DMS79 treated with DMSO at 0.1 percent for 48 hours (cell line): ENCODE data around the gene GNL2.
"Not testable (repeated sequence)": the region's sequence is repeated elsewhere in the genome, so short reads cannot be mapped to it uniquely, and the experiment has no call there.

ENCODE experiments used
- DNase-seq: peaks from one replicate; lab custom pipeline; 2025; lab: John Stamatoyannopoulos, UW

Gene GNL2

DNA sequence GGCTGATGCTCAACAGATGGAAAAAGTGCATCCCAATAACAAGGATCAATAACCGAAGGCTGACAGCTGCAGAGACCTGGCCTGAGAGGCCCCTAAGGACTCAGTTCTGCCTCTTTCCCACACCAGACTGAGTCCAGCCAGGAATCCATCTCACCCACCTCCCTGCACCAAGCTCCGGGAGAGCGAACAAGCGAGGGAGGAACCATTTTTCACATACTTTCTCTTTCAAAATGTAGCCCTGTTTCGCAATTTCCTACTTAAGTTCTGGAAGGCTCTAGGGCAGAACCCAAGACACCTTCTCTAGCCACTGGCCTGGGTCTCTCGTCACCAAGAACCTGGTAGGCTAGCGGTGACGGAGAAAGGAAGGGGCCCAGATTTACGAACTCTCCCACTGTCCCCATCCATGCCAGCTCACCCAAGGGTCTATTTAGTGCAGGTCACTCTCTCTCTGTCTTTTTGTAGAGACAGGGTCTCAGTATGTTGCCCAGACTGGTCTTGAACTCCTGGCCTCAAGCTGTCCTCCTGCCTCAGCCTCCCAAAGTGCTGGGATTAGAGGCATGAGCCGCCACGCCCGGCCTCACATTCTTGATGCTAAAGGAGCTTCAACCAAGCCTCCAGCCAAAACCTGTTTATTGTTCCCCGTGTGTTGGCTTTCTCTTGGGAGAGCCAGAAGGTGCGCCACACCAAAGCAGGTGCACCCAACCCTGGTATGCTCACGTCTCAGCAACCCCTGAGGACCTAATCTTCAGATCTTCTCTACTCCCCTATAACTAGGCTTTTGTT is 10.9 kb upstream of the GNL2 start:
- no peak for DNase-seq

DNA sequence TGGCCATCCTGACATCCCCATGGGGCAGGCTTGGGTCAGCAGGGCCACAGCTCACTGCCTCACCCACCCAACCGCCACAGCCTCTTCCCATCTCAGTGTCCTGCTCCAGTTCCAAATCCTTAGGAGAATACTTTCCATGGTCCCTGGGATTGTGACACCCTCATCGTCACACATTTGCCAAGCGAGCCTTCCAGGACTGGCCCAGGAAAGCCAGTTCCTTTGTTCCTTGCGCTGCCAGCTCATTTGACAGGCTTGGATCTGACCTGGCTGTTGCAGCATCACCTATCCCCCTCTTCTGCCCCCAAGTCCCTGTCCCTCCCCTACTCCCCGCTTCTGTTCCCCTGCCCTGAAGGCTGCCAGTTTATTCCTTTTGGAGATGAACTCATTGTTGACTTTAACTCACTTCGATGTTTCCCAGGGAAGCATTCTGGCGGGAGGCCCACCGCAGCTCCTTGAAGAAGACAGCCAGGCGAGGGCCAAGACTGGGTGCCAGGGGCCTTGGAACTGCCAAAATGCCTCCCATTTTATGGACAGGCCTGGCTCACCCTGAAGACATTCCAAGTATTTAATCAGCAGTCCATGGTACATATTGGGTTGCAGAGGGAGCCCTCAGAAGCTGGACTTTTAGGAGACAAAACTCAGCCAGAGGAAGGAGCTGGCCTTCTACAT is 10.2 kb upstream of the GNL2 start:
- DNase-seq: no peak

DNA sequence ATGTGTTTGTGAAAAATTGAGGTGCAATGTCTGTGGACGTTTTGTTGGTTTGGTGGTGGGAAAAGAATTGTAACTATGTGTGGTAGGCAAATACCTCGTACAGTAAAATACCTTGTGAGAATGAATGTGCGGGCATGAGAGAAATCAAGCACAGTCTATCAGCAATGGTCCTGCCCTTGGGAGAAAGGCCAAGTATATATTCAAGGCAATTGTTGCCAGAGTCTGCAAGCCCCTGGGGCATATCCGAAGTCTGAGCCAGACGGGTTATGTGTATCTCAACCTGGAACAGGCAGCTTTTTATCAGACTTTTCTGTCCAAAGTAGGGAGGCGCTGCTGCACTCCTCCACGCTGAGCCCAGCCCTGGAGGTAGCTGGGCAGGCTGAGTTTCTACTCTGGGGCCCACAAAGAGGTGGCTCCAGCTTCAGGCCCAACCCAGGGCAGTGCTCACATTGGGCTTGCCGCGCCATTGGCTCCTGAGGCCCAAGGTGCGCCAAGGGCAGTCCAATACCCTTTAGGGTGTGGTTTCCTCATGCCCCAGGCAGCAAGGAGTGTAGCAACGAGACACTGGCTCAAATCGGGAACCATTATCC is 9.4 kb upstream of the GNL2 start:
- no peak for DNase-seq

DNA sequence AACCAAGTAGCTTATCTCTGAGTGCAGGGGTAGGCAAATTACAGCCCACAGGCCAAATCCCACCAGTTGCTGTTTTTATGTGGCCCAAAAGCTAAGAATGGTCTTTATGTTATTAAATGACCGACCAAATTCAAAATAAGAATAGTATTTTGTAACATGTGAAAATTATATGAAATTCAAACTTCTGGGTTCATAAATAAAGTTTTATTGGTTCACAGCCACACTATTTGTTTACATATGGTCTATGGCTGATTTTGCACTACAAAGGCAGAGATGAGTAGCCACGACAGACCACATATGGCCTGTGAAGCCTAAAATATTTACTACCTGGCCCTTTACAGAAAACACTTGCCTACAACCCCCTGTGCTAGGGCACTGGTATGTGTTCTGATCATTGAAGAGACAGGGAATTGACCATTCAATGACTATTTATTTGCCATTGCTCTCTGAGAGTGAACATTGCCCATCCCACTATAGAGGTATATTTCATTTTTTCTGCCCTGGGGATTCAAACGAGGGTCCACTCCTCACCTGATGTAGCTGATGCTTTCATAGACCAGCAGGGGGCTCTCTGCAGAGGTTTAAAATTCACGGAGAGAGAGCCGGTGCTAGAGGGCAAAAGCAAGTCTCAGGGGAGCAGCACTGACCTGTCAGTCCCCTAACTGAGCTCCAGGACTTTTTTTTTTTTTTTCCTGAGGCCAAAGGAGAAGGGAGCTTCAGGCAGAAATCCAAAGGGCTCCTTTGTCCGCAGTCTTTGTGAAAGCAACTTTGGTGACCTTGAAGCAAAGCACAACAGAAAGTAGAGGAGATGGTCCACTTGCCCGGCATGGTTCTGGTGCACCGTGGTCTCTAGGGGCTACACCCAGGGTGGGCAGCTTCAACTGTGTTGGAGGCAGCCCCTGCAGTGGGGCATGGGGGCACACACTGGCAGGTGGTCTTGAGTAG is 7.3 kb upstream of the GNL2 start:
- DNase-seq: peak; percentile 27

- DNase-seq: no peak
Observed at GRCh38 chr1:37601441-37601840, 5.7 kb upstream of the GNL2 start.

DNA sequence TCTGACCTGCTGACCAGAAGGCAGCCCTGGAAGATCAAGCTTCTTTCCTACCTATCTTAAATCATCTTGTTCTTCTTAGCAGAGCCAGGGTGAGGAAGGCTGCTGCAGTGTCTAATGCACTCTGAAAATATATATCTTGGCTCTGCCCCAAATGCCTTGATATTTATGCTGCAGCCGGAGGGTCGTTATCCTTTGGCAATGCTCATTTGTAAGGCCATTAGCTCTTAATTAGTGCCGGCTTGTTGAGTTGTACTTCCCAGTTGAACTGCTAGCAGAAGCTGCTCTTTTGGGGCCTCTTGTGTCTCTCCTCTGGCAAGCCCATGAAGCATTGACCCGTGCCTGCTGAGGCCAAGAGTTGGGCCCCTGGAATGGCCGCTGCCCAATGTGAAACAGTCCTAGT is 4.2 kb upstream of the GNL2 start:
- peak; percentile 78 for DNase-seq

DNA sequence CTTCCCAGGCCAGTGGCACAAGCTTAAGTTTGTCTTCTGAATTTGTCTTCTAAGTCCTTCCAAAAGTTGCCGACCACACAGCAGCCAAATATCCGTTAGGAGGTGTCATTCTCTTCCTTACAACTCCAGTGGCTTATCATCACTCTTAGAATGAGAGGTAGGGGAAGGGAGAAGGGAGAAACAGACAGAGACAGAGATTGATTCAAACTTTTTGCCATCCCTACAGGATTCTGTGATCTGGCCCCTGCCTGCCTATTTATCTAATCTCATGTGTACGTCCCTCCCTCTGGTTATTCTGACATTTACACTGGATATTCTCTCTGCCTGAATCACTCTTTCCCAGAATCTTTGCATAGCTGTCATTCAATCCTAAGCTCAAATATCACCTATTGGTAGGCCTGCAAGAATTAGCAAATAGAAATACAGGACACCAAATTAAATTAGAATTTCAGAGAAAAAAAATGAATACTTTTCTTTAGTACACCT is 488 bp upstream of the GNL2 start:
- no peak for DNase-seq

GRCh38 chr1:37593726-37594125 is 2.0 kb downstream of the GNL2 start:
- DNase-seq: no peak

GRCh38 chr1:37588939-37589338 is 6.8 kb downstream of the GNL2 start:
- DNase-seq: no peak

GRCh38 chr1:37584544-37584943 is 11.2 kb downstream of the GNL2 start:
- DNase-seq: not testable (repeated sequence)

DNA sequence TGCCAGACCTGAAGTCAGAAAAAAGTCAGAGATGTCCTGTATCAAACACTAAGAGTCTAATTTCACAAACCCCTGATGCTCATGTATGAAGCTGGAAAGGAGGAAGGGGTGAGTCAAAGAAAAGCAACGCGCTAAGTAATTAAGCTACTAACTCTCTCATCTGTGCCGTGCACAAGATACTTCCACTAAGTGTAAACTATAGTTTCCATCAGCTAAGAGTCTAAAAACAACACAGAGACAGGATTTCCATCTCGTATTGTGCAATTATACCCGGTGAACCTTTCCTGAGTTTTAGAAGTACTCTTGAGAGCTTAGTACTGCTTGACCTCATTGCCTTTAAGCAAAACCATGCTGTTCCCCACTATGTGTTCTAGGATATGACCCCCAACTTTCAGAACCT is 20.0 kb downstream of the GNL2 start:
- DNase-seq: no peak

DNA sequence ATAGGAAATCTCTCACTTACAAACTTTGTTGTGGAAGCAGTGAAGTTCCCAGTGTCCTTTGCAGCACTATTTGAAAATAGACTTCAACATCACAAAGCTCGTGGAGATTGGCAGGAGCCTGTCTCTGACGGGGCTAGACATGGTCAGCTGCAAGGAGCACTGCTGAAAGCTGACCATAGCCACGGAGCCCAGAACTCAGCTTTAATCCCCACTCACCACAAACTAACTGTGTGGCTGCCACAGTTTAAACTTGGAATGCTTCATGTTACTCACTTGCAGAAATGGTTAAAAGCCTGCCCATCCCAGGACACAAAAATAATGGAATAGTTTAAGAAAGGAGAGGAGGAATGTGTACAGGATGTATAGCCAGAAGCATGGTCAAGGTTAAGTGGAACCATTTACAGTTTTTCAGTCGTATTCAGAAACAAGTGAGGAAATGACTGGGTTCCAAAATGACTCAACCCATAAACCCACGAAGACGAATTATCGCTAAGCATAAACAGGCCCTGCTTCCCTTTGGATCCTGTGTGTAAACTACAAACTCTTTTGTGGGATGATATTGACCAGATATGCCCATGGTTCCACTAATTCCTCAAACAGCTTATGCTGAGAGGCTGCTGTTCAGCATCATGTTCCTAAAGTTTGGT is 20.8 kb downstream of the GNL2 start:
- no peak for DNase-seq

DNA sequence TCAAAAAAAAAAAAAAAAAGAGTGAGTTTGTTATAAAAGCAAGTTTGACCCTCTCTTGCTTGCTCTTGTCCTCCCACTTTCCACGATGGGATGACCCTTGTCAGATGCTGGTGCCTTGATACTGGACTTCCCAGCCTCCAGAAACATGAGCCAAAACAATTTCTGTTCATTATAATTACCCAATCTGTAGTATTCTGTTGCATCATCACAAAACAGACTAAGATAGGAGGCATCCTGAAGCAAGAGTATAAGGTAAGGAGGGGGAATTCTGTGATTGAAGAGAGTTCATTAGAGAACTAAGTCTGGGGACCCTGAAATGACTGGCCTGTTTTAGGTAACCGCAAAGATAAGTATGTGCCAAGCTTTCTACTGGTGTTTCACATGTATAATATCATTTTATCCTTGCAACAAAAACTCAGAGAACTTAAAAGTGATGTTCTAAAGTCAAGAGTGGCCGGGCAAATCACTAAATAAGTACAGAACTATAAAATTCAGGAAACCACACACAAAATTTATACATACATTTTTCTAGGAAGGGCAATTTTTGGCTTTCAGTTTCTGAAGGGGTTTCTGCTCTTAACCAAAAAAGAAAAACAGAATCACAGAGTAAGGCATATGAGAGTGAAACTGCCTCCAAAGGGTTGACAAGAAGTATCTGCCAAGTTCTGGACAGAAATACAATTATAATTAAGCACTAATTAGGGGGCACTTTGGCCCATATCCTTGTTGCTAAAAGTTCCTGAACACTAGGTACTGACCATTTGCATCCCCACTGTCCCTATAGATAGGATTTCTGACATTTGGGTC is 25.0 kb downstream of the GNL2 start:
- DNase-seq: no peak

DNA sequence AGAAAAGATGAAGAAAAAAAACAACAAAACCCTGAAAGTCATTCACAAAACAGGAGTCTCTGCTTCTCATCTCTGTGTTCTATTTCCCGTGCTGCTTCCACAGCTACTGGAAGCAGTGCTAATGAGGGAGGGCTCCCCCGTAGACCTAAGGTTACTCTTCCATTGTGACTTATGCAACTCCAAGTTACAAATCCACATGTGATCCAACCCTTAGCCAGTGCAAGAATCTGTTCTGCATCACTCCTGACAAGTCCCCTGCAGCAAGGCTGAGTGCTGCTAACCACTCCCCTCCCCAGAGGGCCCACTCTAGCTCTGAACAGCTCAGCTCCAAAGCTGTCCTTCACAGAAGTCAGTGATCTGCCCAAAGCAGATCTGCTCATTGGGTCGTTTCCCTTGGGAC is 28.7 kb downstream of the GNL2 start:
- DNase-seq: no peak

- DNase-seq: no peak
Observed at GRCh38 chr1:37564892-37565291, 30.8 kb downstream of the GNL2 start.

GRCh38 chr1:37562984-37563383 is 32.8 kb downstream of the GNL2 start:
- DNase-seq: no peak

DNA sequence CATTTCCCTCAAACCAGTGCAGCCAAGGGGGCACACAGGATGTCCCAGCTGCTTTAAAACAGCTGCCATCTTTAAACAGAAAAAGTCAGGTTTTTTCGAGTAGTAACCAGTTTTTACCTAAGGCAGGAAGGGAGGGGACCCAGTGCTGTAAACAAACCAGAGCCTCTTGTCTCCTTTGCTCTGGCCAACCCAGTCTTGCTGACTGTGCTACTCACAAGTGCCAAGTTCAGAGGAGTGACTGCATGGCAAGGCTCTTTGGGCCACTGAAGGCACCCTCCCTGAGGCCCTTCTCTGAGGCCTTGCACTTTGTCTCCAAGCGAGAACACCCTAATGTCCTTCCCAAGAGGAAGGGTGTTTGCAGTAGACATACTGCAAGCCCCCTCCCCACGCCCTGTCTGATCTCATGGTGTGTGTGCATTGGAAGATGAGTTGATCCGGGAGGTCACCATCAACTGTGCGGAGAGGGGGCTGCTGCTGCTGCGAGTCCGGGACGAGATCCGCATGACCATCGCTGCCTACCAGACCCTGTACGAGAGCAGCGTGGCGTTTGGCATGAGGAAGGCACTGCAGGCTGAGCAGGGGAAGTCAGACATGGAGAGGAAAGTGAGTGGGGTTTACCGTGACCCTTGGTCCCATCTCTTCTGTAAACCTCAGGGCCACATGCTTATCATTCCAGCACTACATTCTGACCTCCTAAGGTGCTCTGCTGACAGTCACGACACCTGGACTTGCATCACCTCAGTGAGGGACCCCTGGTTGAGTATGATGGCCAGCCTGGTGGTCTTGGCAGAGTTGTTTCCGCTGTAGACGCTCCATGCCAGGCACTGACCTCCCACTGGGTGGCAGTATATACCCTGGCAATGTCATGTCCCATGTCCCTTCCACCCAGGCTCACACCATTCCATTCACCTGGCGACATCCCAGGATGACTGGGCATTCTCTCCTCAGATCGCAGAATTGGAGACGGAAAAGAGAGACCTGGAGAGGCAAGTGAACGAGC is 34.3 kb downstream of the GNL2 start:
- DNase-seq: peak; percentile 6

- no peak for DNase-seq
Observed at GRCh38 chr1:37560401-37561132, 35.2 kb downstream of the GNL2 start.

DNA sequence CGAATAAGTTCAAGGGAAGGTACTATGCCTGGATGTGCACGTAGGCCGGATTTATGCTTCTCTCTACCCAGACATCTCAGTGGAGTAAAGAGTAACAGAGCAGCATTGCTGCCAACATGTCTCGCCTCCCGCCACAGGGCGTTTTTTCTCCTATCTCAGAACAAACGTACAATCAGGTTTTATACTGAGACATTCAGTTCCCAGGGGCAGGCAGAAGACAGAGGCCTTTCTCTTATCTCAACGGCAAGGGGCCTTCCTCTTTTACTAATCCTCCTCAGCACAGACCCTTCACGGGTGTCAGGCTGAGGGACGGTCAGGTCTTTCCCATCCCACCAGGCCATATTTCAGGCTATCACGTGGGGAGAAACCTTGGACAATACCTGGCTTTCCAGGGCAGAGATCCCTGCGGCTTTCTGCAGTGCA is 35.8 kb downstream of the GNL2 start:
- DNase-seq: not testable (repeated sequence)
